ENCODE data around the gene APOOL. TPM values are rescaled to one million over a fixed set of nuclear protein-coding genes. Genes with fewer than 3 reads are reported as not detected.

APOOL gene
- total and polyA plus RNA-seq, 9 of the 15 experiments (the other 6 are each of a cell fraction or from before 2014, with no cell fraction given) = 4.6 to 20.5 (median 10.2) TPM

- H3K27me3 ChIP-seq (ENCODE audit: control insufficient read depth in 2 of 2, insufficient read depth in 2 of 2, low read length in 2 of 2) = no peaks in the 10 kb centered on the region
- FAIRE-seq (peak; percentile 11), DNase-seq (ENCODE audit: extremely low read depth in 1 of 4, low spot score in 3 of 4) (peak; percentile 41 to 65 (median 60)), ATAC-seq (peak; percentile 95)
- no peaks in the 10 kb centered on the region for H3K9me1 ChIP-seq (ENCODE audit: control insufficient read depth, insufficient read depth, low read length)
- no peaks in the 10 kb centered on the region for H3K4me1 ChIP-seq (replicated peaks in 1 of 2; ENCODE audit: control insufficient read depth in 2 of 2, insufficient read depth in 2 of 2, low read length in 2 of 2)
- no peaks in the 10 kb centered on the region for H3K9me3 ChIP-seq (replicated peaks; ENCODE audit: control insufficient read depth, insufficient read depth, low read depth, low read length)
- H3K9ac ChIP-seq (ENCODE audit: insufficient read depth in 1 of 2, low read depth in 2 of 2, low read length in 2 of 2) = no peak overlapping the region
- no peak overlapping the region for H3K27ac ChIP-seq (ENCODE audit: extremely low read depth, low read depth, low read length)
- WGBS (ENCODE audit: insufficient coverage, low coverage, missing lambda C conversion rate) = 8% methylated on average over 7 of the region's 8 CpGs
- BruUV-seq (replicated peaks) = no TSS peak
- in situ Hi-C loops (cut with MboI) (loop anchor here (25.0 kb wide), 1 partner anchor 428 kb away; no protein-coding TSS in a partner anchor), intact Hi-C loops (cut with micrococcal nuclease) (loop anchor here (2.0 kb wide), 2 partner anchors 24 to 380 kb away; no protein-coding TSS in a partner anchor)
- H3K36me3 ChIP-seq (ENCODE audit: control insufficient read depth, insufficient read depth, low read length) = no peaks in the 10 kb centered on the region
- no peaks in the 10 kb centered on the region for H3K79me2 ChIP-seq (ENCODE audit: control insufficient read depth, insufficient read depth, low read length)
- H4K20me1 ChIP-seq (replicated peaks; ENCODE audit: control insufficient read depth, insufficient read depth, low read length) = no peaks in the 10 kb centered on the region
- H3K4me2 ChIP-seq (ENCODE audit: insufficient read depth, low read length) = no peak overlapping the region; the same call in 1 of the 2 replicates
- POLR2A ChIA-PET = interaction anchor here (1.2 kb wide), 1 partner anchor 16 kb away, joined by 4 read pairs; no protein-coding TSS in a partner anchor
- no peak overlapping the region for H3K4me3 ChIP-seq
- H2AFZ ChIP-seq (ENCODE audit: low read depth, low read length) = peak overlapping the region; percentile 74
- CTCF ChIA-PET (ENCODE audit: low intra/inter-chr PET ratio) = no interaction called here
- TF ChIP-seq YY1 (IDR thresholded peaks at IDR 0.05; ENCODE audit: borderline replicate concordance in 1 of 3, control insufficient read depth in 1 of 3, extremely low read depth in 1 of 3, insufficient read depth in 3 of 3, insufficient read length in 1 of 3, insufficient replicate concordance in 2 of 3, low read depth in 1 of 3, low read length in 2 of 3) = peak in 2 of 3 experiments; percentile 34 to 83
- TF ChIP-seq RAD21 (CRISPR knock-in tag; conservative IDR thresholded peaks at IDR 0.05 in 1 of 2, IDR thresholded peaks at IDR 0.05 in 1 of 2) = peak in 1 of 2 experiments; percentile 54; a peak in 2 of 4 replicates
- peak; percentile 52 to 69 (median 61) for TF ChIP-seq CTCF (IDR thresholded peaks at IDR 0.05 in 2 of 3, conservative IDR thresholded peaks at IDR 0.05 in 1 of 3; ENCODE audit: insufficient read depth in 2 of 3, low read depth in 1 of 3, low read length in 3 of 3)
- TF ChIP-seq NBN (IDR thresholded peaks at IDR 0.05; ENCODE audit: low read depth) = no peak
- TF ChIP-seq ESRRA (IDR thresholded peaks at IDR 0.05; ENCODE audit: borderline replicate concordance, low read depth) = no peak
- TF ChIP-seq ZBTB17 (CRISPR knock-in tag; IDR thresholded peaks at IDR 0.05) = no peak
- no peak for TF ChIP-seq BDP1 (IDR thresholded peaks at IDR 0.05; ENCODE audit: insufficient read depth, insufficient read length)
- no peak for TF ChIP-seq SRF (CRISPR knock-in tag; IDR thresholded peaks at IDR 0.05)
- no peak for TF ChIP-seq ZBTB49 (CRISPR knock-in tag; IDR thresholded peaks at IDR 0.05; ENCODE audit: borderline replicate concordance)
- peak; percentile 30; the same call in 1 of the 2 replicates for TF ChIP-seq SMC3 (conservative IDR thresholded peaks at IDR 0.05; ENCODE audit: insufficient read depth, low read depth, low read length)
- TF ChIP-seq RAD51 (IDR thresholded peaks at IDR 0.05; ENCODE audit: borderline replicate concordance, low read depth) = no peak
Measured at GRCh38 chrX:85109235-85109634, 105.6 kb downstream of the APOOL start.
